Stimulated activated CD4-positive, alpha-beta T cell treated with anti-CD3 and anti-CD28 coated beads, Interleukin-2, amount 100 ng/mL, for 24 hours (primary cell): ENCODE data around the gene OR5C1.
A peak's percentile ranks its signal among the peaks of the same experiment; 100 is the strongest.
"Not testable (repeated sequence)": the region's sequence is repeated elsewhere in the genome, so short reads cannot be mapped to it uniquely, and the experiment has no call there.

ENCODE experiments used
- DNase-seq, 2 donors: peaks; one replicate each; pipeline ENCODE4 v3.0.0-alpha.2; 2020

Gene OR5C1

DNA sequence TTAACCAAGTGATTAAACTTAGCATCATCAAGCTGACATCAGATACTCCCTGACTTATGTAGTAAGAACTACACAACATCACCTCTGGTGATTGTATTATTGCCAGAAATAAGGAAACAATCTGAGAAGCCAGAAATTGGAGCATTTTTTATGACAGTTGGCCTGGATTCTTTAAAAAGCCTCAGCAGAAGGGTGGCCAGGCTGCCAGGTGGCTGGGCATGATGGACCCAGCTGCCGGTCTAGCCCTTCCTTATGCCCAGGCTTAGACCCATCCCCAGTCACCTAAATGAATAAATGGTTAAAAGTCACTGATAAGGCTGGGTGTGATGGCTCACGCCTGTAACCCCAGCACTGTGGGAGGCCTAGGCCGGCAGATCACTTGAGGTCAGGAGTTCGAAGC, 24.0 kb downstream of the OR5C1 start:
- no peak for DNase-seq

DNA sequence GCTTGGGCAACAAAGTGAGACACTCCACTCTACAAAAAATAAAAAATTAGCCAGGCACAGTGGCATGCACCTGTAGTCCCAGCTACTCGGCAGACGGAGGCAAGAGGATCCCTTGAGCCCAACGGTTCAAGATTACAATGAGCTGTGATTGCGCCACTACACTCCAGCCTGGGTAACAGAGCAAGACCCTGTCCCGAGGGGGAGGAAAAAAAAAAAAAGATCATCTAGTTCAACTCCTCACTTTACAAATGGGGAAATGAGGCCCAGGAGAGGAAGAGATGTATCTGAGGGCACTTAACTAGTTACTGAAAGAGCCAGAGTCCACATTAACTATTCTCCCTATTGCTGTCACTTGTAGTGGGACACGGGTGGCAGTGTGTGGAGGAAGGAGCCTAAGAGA, 25.8 kb downstream of the OR5C1 start:
- no peak for DNase-seq

DNA sequence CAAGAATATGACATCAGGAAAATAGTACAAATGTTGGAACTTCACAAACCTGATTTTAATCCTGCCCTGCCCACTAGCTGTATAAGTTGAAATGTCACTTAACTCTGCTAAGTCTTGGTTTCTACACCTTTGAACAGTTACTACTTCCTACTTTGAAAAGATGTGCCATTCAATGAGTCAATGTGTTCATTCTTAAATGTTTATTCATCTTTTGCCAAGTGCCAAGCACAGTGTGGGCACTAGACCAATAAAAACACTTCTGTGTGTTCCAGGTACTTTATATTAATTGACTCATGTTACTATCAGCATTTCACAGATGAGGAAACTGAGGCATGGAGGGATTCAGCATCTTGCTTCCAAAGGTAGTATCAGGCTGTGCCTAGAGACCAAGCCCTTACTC, 26.8 kb downstream of the OR5C1 start:
- DNase-seq, result no peak

DNA sequence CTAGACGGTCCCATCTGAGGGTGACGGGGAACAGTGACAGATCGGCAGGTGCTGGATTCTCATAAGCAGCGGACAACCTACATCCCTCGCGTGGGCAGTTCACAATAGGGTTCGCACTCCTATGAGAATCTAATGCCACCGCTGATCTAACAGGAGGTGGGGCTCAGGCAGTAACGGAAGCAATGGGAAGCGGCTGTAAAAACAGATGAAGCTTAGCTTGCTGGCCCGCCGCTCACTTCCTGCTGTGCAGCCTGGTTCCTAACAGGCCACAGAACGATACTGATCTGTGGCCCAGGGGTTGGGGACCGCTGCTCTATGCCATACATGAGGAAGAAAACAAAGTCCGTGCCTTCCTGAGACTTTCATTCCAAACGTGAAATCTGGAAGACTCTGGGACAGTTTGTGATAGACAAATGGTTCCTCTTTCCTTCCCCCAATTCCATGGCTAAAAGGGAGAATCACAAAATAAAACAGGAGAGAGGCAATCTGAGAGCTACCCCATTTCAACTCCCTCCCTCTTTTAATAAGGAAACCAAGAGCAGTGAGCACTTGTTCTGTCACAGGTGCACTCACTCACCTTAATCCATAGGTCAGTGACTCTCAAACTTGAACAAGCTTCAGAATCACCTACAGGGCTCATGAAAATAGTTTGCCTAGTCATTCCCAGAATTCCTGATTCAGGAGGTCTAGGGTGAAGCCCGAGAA, 27.6 kb downstream of the OR5C1 start:
- DNase-seq, result peak; percentile 37 to 48

DNA sequence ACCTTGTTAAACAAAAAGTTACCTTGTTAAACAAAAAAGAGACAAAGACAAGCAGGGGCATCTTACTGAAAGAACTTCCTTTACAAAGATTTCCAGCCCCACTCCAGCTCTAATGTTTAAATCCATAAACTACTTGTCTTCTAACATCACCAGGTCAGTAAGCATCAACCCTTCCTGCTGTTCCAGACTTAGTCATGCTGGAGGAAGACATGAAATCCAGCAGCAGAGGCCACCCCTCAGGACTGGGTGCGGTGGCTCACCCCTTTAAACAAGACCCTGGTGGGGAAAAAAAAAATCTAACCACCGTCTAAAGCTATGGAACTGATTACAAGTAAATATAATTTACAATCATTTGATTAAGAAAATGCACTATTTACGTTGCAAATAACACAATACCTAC, 30.6 kb downstream of the OR5C1 start:
- DNase-seq, result no peak

DNA sequence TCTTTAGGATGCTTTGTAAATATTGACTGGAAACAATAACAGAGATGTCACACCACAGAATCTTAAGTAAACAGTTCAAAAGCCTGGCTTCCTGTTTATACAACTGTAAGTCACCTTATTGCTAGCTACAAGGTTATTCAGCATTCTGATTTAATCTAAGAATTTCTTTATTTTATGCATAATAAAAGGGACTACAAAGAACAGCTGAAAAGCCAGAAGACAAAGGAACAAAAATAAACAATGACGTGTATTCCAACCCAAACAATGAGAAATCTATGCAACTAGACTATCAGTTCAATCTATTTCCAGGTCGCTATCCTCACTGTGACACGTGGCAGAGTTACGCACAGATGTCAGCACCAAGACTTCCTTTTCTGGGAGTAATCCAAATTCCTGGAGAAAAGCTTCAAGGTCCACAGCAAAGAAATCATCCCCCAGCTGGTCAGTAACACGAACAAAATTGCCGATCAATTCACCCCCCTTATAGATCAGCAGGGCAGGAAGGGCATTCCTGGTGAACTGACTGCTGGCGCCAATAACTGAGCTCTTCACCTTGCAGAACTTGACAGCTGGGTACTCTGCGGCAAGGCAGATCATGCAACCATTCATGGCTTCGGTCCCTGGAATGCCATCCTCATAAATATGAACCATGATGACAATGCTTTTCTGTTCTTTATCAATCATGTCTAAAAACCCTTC, 31.2 kb downstream of the OR5C1 start:
- DNase-seq, result no peak

DNA sequence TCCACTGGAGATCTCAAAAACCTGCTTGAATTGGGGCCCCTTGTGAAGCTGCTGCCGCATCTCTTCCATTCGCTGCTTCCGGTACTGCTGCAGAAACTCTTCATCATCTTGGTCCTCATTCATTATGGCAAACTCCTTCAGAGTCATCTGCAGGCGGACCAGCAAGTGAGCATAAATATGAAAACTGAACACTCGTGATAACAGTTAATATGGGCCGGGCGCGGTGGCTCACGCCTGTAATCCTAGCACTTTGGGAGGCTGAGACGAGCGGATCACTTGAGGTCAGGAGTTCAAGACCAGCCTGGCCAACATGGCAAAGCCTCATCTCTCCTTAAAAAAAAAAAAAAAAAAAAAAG, 31.7 kb downstream of the OR5C1 start:
- no peak for DNase-seq

DNA sequence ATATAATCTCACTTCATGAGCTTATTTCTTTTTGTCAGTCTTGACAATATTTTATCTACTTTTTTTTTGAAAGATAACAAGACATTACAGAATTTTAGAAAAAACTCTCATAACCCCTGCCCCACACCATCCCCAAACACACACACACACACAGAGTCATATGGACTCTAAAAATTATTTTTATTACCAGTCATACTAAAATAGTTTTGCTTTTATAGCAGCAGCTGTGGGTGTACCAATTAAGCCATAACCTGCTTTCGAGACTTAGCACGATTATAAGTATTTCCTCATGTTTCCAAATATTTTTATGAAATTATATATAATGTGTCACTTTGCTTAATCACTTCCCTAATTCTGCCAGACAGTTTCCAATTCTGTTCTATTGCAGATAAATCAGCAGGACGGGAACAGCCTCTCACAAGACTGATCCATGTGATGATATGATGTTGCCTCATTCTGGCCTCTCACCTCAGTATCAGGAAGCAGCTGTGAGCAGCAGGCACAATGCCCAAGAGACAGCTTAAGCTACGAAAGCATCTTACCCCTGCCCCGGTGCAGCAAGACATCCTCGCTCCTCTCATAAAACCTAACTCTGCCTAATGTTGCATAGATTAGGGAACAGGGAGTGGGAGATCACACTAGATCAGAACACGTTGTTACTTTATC, 32.7 kb downstream of the OR5C1 start:
- no peak for DNase-seq

DNA sequence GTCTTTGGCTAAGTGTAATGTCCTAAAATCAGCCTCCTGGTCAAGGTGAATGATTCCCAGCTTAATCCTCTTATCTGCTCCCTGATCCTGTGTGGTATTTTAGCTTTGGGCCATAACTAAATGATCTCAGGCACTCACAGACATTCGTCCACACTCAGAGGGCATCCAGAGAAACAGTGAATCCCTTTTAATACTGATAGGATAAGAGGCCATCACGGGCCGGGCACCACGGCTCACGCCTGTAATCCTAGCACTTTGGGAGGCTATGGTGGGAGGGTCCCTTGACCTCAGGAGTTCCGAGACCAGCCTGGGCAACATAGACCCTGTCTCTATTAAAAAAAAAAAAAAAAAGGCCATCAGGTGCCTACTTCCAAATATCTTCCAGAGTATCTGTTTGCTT, 33.3 kb downstream of the OR5C1 start:
- DNase-seq, result no peak

DNA sequence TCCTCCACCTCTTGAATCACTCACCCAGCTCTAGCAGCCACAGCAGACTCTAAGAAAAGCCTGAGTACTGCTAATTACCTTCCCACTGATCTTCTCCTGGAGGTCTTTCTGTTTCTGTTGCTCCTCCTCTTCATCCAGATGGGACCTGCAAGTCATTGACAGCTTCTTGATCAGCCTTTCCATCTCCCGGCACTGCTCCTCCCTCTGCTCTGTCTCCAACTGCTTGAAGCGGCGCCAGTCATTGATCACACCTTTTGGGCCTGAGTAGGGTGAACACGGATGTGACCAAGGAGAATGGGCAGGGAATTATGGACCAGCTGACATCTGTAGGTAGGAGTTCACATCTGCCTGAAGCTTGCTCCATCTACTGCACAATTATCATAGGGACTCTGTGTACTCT, 34.2 kb downstream of the OR5C1 start:
- no peak for DNase-seq

DNA sequence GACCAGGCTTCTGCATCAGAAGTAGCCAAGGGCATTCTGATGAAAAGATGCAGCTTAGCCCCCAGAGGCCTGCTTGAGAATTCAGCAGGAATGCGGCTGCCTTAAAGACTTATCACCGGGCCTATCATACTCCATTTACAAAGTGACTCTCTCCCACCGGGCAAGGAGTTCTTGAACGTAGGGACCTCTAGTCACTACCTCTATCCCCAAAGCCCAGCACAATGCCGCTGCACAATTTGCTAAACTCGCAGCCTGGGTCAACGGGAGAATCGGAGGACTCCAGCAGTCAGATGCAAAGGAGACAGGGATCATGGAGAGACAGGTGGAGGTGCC, 39.0 kb downstream of the OR5C1 start:
- no peak for DNase-seq

DNA sequence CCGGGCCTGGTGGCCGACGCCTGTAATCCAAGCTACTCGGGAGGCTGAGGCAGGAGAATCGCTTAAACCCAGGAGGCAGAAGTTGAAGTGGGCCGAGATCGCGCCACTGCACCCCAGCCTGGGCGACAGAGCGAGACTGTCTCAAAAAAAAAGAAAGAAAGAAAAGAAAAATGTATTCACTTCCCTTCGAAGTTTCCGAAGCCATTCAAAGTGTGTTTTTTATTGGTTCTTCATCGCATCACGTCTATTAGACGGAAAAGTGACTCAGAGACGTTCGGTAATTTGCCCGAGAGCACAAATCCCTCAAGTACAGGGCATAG, 40.2 kb downstream of the OR5C1 start:
- DNase-seq, result not testable (repeated sequence)

DNA sequence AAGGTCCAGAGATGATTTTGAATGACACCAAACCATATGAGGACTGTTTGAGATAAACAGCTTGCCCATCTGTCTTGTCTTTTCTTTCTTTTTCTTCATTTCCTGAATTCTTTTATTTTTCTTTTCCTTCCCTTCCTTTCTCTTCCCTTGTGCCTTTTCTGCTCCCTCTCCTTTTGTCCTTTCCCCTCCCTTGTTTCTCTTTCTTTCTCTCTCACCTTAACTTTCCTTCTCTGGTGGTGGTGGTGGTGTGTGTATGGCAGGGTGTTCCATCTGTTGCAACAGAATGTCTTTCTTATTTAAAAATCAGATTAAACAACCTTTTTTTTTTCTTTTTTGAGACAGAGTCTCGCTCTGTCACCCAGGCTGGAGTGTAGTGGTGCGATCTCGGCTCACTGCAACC, 43.5 kb downstream of the OR5C1 start:
- DNase-seq, result no peak

DNA sequence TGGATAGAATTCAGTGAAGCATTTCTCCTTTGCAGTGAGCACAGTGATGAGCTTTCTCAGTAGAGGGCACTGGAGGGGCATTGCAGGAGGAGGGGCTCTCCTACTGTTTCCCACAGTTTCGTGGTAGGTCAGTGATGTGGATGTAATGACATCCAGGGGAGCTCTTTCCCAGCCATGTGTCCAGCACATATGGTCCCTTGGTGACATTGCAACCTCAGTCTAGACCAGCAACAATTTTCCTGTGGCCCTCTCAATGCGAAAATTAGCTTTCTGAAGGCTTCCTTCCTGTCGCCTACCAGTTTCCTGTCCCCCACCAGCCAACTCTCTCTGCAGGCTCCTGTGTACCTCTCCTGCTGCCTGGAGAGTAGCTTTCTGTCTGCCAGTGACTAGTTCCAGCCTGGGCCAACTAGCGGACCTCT, 46.6 kb downstream of the OR5C1 start:
- peak in 1 of 2 donors; percentile 18 for DNase-seq

DNA sequence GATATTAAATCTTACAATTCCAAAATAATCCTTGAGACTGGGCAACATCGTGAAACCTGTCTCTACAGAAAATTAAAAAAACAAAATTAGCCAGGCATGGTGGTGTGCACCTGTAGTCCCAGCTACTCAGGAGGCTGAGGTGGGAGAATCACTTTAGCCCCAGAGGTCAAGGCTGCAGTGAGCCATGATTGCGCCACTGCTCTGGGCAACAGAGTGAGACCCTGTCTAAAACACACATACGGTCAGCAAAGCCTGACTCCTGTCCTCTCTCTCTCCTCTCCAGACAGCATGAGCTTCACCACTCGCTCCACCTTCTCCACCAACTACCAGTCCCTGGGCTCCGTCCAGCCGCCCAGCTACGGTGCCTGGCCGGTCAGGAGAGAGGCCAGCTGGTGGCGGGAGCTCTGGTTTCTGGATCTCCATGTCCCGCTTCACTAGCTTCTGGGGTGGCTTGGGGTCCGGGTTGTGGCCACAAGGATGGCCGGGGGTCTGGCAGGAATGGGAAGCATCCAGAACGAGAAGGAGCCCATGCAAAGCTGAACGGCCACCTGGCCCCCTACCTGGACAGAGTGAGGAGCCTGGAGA, 48.6 kb downstream of the OR5C1 start:
- no peak for DNase-seq

DNA sequence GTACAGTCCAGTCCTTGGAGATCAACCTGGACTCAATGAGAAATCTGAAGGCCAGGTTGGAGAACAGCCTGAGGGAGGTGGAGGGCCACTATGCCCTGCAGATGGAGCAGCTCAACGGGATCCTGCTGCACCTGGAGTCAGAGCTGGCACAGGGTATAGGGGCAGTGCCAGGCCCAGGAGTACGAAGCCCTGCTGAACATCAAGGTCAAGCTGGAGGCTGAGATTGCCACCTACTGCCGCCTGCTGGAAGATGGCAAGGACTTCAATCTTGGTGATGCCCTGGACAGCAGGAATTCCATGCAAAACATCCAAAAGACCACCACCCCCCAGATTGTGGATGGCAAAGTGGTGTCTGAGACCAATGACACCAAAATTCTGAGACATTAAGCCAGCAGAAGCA, 49.7 kb downstream of the OR5C1 start:
- not testable (repeated sequence) for DNase-seq
